ELR (cell line): Measurements from ENCODE around the gene GTF3C1.

ENCODE experiments used
- DNase-seq: peaks from one replicate; pipeline ENCODE4 v3.0.0-alpha.2; 2015; ENCODE audit warnings: low read depth

Gene GTF3C1

DNA sequence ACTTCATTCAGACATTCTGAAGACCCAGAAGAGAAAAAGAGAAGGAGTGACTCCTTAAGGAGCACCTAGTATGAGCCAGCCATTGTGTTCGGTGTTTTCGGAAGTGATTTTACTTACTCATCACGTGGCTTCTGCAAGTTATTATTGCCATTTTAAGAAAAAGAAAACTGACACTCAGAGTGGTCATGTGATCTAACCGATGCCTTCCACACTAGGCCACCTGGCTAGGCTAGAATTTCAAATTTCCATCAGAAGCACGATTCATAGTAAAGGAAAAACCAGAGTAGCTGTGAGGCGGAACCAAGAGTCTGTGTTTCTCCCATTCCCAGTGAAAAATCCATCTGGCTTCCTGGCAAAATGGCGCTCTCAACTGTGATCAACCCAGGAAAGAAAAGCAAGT lies 32.0 kb downstream of the GTF3C1 start:
- DNase-seq, result no peak

DNA sequence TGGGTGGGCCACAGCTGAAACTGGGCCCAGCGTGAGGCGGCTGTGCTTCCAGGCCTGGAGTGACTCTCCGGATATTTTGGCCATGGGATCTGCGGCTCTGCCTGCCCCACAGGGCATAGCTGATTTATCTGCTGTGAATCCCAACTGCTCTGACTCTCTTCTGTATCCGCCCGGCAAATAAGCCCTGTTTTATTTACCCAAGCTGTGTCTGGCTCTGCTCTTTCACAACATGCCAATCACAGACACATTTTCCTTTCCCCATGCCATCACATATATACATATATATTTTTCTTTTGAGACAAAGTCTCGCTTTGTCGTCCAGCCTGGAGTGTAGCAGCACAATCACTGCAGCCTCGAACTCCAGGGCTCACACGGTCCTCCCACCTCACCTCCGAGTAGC lies 33.3 kb downstream of the GTF3C1 start:
- no peak for DNase-seq

DNA sequence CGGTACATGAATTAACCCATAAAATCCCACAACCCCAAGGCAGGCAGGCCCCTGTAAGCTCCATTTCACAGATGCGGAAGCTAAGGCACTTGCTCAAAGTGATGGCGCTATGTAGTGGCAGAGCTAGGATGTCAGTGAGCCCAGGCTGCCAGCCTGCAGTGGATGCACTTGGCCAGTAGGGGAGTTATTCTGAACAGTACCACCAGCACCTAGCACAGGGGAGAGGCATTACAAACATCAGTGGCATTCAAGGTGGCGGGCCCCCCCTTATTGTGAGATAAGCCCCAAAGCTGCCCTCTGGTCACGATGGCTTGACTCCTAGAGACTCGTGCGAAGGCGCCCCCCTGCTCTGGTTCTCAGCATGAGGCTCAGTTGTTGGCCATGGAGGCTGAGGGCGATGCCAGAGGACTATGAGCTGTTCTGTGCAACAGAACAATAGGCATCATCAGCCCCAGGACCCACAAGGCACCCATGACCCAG lies 33.8 kb downstream of the GTF3C1 start:
- peak; percentile 49 for DNase-seq

DNA sequence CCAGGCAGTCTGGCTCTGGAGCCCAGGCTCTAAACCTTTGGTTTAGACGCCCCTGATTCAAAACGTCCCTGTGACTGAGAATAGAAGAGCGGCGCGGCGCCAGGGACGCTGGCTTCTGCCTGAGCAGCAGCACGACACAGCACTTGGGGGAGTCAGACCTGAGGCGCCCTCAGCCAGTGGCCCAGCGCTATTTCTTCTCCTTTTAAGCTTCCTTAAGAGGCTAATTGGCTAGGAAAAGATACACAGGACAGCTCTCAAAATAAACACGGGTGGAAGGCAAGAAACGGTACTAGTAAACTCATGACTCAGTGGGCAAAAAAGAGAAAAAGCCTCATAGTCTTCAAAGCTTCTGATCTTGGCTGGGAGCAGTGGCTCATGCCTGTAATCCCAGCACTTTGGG lies 34.9 kb downstream of the GTF3C1 start:
- no peak for DNase-seq

DNA sequence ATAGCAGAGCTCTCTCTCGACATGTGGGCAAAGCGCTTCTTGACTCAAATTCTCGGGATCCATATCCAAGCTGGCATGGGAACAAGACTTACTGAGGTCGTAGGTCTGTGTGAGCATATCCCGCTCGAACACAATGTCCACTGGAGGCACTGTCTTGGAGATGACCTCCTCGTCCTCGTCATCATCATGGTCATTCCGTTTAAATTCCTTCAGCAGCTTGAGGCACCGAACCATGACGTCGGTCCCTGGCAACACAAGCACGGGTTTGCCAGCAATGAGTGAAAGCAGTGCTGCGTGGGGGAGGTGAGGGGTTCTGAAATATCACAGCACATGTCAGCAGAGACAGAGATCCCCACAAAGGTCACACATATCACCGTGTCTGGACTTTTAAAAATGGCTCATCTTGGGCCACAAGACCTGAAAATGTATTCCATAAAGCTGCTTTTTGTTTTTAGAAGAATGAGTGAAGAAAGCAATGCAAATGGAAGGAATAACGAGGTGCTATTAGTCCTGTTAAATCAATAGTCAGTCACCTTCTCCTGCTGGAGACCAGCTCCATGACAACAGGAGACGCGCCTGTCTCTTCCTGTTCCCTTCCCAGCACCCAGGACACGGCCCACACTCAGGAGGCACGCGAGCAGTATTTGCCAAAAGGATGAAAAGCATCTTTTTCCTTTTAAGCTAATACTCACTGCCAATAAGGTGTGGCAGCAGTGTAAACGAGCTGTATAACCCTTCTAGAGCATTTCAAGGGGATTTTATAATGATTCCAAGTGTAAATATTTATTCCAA lies 37.9 kb downstream of the GTF3C1 start:
- no peak for DNase-seq

DNA sequence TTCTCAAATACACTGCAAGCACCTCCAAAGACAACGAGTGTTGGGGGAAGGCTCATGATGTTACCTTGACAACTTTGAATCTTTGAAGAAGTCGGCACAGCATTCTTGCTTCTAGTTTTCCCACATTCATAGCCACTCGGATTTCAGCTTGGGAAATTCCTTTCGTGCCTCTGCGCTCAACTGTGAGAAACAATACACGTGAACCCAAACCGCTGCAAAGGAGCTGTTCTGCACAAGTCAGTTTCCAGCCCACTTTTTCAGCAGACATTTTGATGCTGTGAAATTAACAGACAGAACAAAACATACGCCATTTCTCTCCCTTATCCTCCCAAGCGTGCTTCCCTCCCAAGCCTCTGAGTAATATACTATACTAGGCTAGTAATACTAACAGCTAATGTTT lies 41.2 kb downstream of the GTF3C1 start:
- no peak for DNase-seq

DNA sequence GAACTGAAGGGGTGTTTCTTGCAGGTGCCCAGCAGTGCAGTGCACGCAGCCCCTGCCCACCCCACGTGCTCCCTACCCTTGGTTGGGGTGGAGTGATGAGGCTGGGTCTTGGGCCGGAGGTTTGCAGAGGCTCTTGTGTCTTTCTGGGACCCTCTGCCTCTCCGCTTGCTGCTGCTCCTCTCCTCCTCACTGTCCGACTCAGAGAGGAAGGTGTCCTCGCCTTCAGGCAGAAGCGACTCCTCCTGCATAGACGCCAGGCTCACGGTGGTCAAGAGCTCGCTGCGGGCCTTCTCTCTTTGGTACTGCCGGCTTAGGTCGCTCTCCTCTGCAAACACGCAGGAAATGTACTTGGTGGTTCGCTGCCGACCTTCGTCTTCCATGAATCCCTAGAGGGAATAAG lies 42.9 kb downstream of the GTF3C1 start:
- no peak for DNase-seq

DNA sequence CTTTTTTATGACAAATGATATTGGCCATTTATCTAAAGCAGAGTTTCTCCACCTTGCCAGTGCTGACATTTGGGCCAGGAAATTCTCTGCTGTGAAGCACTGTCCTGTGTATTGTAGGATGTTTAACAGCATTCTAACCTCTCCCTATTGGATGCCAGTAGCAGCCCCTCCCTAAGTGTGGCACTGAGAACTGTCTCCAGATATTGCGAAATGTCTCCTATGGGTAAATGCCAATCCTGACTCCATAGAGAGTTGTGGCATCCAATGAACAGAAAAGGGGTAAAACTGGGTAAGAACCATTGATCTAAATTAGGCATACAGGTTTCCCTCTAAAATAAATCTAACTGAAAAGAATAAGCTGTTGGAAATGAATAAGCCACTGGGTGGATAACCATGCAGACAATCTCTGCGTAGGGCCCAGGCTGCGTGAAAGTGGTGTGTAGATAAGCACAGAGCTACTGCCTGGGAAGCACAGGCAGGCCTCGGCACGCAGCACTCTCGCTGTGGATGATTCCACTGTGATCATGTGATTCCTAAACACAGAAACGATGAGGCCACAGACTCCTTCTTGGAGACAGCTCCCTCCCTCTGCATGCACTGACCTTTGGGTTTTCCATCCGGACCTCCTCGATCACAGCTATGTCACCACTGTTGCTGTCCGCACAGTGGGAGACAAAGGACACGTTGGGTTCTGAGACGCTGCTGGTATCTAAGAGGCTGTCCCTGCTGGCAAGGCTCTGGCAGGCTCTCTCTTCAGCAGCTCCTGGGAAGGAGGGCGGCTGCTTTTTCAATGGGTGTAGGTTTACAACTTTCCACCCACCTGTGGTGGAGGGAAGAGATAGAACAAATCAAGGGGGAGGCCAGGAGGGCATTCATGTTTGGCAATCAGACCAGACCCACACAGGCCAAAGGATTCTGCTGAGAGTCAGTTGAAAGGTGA lies 44.1 kb downstream of the GTF3C1 start:
- DNase-seq, result no peak

DNA sequence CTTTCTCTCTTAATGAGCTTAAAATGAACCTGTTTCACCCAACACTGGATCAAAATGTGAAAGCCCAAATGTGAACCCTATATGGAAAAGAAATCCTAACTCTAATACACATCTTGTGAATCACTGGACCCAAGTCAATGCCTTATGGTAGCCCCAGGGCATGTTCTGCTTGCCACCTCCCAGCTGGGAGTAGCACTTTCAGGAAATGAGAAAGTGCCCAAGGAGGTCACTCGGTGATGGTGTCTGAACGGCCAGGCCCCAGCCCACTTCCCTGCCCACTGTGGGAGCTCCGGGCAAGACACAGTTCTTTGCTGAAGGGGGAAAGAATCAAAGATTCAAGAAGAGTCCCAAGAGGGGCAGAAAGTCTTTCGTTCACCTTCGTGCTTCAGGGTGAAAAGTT lies 46.1 kb downstream of the GTF3C1 start:
- peak; percentile 72 for DNase-seq

DNA sequence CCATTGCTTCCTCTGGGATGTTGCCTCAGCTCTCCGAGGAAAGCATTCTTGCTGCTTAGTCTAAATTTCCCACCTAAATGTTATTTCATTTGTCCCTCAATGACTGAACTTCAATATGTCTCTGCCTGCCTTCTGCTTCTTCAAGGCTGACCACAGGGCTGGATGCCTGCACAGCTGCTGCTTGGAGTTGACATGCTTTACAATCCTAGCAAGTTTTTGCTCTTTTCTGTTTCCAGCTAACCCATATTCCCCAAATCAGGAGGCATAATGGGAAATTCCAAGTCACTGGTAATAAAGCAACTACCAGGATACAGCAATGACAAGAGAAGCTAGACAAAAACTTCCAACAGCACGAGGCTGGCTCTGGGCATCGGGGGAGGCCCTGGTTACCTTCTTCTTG lies 48.9 kb downstream of the GTF3C1 start:
- DNase-seq, result no peak

DNA sequence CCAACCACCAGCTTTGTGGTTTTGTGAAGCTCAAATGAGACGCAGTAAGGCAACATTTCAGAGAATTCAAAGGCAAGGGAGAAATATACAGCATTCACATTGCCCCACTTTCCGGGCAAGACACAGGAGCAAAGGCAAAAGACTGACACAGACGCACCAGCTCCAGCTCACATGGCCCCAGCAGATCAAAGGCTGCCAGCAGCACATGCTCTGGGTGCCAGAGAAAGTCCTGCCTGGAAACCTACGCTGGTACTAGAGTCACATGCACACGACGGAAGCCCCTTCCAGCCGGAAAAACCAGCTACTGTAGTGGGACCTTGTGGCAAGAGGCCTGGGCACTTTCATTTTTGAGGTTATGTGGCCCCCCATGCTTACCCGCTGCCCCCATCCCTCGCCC lies 50.1 kb downstream of the GTF3C1 start:
- DNase-seq, result no peak

DNA sequence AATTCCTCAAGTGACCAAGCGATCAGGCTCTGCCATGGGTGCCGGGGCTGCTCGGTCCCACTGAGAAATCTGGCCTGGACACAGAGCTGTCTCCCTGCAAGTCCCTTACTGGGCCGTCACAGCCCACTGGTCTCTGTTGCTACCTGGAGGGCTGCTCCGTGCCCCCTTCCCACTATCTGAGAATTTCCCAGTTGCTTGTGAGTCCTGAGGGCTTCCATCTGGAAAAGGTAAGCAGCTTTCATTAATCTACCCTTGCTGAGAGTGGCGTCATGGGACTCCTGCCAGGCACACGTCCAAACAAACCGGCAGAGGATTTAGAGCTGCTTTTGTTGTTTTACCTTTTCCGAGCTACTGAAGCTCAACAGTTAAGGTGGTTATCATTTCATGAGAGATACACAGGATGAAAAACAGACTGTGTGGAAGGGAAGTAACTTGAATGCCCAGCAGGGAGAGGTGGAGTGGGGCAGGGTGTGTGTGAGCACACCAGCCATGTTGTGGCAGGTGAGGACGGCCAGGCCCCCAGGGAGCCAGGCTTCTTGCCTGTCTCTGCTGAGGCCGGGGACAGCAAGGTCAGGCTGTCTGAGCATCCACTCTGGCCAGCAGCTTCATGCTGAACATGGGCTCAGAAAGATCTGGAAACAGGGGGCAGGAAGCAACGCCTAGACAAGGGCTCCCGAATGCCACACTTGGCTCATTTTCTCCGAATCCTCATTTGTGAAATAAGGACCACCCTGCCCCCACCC lies 50.6 kb downstream of the GTF3C1 start:
- DNase-seq, result no peak

DNA sequence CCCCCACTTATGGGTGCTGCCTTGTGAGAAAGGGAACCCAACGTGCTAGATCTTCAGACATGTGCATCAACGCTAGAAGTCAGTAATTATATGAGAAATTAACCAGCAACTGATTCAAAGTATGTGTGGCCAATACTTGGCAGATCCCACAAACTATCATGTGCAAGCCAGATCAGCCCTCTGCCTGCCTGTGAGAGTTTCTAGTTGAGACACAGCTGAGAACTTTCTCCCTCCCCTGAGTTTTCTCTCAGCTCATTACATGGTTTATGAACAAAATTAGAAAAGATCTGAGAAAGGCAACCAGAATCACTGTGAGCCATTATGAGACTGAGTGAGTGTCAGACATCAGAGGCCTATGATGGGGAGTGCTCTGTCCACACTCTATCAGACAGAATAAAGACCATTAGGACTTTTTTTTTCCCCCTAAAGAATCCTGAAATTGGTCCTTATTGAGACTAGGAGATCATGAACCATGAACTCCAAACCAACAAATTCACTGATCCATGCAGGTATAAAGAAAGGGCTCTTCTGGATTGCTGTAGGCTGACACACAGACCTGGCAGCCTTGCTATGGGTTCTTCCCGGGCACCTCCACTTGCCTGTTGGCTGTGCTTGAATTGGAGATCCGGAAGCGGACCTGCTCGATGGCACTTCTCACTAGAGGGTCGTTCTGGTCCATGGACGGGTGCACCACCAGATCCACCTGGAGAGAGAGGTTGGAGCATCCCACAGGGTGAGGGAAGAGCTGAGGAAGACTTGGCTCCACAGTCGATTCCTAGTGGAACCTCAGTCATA lies 51.5 kb downstream of the GTF3C1 start:
- DNase-seq, result no peak

DNA sequence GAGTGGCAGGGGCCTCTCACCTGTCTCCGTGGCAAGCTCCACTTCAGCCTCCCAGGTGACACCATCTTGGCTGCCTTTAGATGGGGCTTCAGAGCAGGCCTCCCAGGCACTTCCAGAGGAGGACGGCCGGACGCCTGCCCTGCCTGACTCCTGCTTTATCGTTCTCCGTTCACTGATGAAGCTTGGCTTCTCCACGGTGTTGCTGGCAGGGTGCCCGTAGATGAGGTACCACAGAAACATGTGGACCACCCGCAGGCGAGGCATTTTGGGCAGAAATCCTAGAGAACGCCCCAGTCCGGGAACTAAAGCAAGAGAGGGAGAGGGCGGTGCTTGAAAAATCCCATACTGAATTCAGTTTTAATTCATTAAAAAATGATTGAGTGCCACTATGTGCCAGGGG lies 54.5 kb downstream of the GTF3C1 start:
- no peak for DNase-seq

DNA sequence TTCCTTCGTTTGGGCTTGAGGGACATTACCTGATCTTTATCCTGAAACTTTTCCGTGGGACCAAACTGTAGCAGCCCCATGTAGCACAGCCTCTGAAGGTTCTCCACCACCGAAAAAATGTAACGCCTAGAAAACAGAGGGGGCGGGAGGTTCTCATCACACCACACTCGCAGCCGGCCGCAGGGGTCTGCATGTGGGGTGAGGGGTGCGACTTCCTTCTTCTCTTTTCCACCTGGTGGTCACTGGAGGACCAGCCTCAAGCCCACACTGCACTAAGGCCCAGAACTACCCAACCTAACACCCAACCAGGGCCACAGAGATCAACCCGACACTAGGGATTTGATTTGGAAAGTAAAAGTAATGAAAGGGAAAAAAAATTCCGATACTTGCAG lies 57.1 kb downstream of the GTF3C1 start:
- no peak for DNase-seq

DNA sequence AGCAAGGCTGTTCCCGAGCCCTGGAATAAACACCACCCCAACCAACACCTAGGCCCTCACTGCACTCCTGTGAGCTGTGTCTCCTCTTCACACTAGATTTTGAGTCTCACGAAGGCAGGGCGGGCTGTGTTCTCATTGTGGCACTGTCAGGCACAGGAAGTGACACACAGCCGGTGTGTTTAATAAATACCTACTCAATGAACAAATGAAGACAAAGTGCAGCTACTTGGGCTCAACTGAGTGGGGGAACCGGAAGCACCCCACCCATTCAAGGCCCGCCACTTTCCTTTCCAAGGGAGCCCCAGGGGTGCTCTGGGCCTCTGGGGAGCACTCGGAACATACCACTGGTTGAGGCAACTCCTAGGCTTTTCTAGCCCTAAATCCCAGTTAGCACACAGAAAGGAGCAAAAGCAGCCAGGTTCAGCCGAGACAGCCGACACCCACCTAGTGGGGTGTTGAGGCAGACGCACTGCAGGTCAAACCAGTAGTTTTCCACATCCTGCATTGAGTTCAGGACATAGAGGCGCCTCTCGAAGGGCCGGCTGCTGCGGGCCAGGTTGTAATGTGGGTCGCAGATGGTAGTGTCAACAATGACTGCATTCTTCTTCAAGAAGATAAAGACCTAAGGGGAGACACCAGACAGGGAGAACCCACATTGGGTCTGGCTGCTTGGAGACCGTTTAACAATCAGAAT lies 57.7 kb downstream of the GTF3C1 start:
- DNase-seq, result peak; percentile 56

DNA sequence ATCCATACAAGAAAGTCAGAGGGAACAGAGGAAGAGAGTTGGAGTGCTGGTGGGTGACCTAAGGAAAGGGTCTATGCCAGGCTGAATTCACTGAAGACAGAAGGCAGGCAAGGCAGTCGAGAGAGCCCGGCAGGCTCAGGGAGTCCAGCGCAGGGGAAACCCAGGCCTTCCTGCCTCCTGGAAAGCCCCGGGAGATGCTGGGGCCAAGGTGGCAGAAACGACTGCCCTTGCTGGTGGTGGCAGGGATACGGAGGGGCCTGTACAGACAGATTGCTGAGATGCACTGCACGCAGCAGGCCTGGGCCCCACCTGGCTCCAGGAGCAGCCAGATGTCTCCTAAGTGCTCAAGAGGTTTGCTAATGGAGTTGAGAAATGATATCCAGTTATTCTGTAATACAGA lies 59.8 kb downstream of the GTF3C1 start:
- no peak for DNase-seq

DNA sequence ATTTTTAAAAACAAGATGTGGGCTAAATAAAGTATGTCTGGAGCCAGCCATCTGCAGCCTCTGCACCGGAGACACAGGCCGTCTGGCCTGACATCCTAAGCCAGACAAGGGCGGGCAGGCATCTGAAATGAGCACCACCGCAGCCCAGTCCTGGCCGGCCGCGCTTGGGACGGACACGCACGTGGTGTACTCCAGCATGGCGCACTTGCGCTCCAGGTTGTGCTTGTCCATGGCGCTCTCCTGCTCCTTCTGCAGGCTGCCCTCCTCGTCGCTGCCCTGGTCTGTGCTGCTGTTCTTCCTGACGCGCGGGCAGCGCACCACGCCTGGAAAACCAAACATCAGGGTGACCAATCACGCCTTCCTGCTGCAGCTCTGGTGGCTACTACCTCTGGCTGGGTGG lies 60.3 kb downstream of the GTF3C1 start:
- no peak for DNase-seq

DNA sequence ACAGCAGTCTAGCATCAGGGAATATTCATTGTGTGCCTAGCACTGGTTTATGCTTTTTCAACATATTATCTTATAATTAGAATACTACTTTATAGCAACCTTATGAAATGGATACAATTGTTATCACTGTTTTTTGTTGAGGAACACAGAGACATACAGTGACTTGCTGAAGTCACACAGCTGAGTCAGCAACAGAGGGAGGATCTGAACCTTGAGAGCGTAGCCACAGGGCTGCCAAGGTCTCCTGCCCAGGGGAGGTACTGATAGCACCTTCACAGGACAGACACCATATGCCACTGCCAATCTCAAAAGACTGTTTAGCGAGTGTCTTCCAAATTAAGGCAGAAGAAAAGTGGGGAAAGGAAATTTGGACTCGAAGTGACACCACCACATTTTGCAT lies 63.0 kb downstream of the GTF3C1 start:
- no peak for DNase-seq

DNA sequence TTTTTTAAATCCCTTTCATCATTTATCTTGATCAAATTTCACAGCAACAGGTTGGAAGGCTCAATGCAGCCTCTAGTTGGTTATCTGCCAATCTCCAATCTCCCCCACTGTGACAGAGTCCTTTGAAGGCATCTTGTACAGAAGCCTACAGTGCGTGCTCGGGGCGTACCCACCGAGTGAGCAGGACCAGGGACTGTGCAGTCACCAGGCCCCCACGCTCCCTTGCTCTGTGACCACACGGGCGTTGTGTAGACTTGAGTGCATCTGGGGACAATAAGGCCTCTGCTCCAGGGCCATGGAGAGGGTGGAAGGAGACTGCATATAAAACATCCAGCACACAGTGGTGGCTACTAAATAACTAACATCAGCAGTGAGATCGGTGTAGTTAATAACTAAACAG lies 63.4 kb downstream of the GTF3C1 start:
- DNase-seq, result no peak

DNA sequence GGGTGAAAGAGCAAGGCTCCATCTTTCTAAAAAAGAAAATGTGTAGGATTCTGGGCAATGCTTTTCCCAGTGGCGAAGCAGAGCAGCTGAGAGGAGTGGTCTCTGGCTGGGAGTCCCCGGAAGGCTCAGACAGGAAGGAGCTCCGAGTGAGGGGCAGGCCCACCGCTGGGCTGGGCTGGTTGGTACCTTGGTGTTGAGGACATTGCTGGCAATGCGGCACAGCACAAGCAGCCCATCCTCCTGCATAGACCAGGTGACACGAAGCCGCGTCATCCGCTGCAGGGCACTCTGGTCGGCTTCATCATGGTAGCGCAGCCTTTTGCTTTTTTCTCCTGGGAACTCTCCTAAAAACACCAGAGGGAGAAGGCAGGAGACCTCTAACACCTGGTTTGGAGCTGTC lies 63.9 kb downstream of the GTF3C1 start:
- DNase-seq, result no peak
